Fibroblast of lung (primary cell): ENCODE results near the gene ARMC5.

ENCODE experiments used
- EZH2 ChIP-seq: IDR thresholded peaks from 2 replicates; pipeline ENCODE4 v1.5.1; 2012; ENCODE audit warnings: low read length, control low read depth, mild to moderate bottlenecking; ENCODE audit errors: missing control alignments
- TF ChIP-seq, protein P1 (sequence below), 2 donors: IDR thresholded peaks in 1 of 2; conservative IDR thresholded peaks in 1 of 2; 1 replicate in 1 of 2; 2 replicates in 1 of 2; pipeline ENCODE4 v1.5.1; 2011 to 2012; ENCODE audit warnings: low read length in 2 of 2, control low read depth in 1 of 2, inconsistent platforms in 1 of 2, low read depth in 1 of 2, mild to moderate bottlenecking in 1 of 2

DNA sequence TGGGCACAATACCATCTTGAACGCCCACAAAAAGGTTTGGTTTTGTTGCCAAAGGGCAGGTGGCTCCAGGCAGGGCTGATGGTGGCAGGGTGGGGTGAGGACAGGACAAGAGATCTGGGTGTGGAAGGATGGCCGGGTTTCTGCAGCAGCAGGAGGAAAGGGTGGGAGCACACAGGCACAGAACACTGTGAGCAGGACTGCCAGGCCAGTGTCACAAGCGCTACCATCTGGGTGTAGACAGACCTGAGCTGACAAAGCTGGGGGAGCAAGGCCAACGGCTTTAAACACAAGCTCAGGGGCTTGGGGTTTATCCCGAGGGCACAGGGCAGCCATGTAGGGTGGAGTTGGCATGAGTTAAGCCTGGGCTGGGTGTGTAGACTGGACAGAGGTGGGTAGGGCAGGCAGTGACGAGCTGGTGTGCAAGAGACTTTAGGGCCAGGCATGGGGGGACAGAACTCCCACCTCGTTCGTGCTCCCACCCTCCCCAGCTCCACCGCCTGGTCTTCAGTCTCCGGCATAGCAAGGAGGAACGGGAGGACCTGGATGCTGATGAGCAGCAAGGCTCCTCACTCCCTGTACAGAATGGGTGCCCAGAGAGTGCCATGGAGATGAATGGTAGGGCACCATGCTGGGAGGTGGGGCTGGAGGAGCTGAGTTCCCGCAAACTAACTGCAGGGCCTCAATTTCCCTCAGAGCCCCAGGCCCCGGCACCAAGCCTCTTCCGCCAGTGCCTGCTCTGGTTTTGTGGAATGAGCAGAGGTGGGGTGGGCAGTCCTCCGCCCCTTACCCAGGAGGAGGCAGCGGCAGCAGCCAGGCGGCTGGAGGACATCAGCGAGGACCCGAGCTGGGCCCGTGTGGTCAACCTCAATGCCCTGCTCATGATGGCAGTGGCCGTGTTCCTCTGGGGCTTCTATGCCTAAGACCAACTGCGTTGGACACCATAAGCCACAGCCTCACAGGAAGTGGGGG, 30.6 kb downstream of the ARMC5 start:
- TF ChIP-seq, protein P1, sequence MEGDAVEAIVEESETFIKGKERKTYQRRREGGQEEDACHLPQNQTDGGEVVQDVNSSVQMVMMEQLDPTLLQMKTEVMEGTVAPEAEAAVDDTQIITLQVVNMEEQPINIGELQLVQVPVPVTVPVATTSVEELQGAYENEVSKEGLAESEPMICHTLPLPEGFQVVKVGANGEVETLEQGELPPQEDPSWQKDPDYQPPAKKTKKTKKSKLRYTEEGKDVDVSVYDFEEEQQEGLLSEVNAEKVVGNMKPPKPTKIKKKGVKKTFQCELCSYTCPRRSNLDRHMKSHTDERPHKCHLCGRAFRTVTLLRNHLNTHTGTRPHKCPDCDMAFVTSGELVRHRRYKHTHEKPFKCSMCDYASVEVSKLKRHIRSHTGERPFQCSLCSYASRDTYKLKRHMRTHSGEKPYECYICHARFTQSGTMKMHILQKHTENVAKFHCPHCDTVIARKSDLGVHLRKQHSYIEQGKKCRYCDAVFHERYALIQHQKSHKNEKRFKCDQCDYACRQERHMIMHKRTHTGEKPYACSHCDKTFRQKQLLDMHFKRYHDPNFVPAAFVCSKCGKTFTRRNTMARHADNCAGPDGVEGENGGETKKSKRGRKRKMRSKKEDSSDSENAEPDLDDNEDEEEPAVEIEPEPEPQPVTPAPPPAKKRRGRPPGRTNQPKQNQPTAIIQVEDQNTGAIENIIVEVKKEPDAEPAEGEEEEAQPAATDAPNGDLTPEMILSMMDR (conservative IDR thresholded peaks at IDR 0.05 in 1 of 2, IDR thresholded peaks at IDR 0.05 in 1 of 2; ENCODE audit: low read depth in 1 of 2, low read length in 2 of 2): no peak
- no peak for TF ChIP-seq EZH2
